Activated T-cell treated with anti-CD3 and anti-CD28 coated beads, Interleukin-2, amount 50 U/mL, for 1 hour (primary cell): ENCODE measurements around the gene MOGAT3.
A peak's percentile ranks its signal among the peaks of the same experiment; 100 is the strongest.
"Not testable (repeated sequence)": the region's sequence is repeated elsewhere in the genome, so short reads cannot be mapped to it uniquely, and the experiment has no call there.

Experiments used
- DNase-seq: peaks from one replicate; pipeline ENCODE4 v3.0.0-alpha.2; 2020

MOGAT3 gene

DNA sequence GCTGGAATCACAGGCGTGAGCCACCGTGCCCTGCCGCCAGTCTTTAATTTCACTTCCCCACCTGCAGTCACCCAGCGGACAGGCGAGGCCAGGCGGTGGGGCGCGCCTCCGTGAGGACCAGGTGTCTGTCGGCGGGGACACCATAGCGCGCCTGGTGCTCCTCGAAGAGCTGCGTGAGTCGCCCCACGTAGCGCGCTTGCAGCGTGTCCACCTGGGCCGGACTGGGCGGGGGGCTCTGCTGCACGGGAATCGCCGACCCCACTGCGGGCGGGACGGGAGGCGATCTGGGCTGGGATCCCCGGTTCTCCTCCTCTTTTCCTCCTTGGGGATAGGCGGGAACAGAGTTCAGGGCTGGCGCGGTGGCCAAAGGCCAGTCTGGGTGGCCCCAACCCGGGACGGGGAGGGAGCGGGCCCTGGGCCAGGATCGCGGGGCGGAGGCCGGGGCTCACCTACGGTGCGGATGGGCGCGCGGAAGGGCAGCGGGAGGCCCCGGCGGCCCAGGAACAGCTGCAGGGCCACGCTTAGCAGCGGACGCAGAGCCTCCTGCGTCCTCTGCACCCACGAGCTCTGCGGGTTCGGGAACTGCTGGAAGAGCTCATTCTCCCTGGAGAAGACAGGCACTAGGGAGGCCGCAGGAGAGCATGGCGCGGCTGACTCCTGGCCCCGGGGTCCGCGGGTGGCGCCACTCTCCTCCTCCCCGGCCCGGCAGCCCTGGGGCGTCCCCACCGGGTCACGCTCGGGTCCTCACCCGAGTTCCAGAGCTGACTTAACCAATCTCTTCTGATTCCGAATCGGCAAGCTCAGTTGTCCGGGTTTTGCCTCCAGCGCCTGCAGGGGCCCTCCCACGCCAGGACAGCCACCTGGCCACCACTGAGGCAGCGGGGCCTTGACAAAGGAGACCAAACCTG, 1.1 kb upstream of the MOGAT3 start:
- no peak for DNase-seq

DNA sequence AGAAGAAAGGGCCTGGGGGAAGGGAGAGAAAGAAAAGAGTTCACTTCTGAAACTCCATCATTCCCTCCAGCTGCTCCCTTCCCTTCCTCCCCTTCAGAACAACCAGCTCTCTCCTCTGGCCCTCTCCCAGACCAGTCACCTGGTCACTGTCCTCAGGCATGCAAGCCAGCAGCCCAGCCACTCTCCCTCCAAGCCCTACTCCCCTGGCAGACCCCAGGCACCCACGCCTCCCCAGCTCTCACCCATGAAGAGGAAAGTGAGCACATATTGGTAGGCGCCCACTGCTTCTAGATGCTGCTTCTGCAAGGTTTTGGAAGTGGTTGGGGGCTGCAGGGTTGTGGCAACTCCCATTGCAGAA, 353 bp downstream of the MOGAT3 start:
- DNase-seq, result no peak

DNA sequence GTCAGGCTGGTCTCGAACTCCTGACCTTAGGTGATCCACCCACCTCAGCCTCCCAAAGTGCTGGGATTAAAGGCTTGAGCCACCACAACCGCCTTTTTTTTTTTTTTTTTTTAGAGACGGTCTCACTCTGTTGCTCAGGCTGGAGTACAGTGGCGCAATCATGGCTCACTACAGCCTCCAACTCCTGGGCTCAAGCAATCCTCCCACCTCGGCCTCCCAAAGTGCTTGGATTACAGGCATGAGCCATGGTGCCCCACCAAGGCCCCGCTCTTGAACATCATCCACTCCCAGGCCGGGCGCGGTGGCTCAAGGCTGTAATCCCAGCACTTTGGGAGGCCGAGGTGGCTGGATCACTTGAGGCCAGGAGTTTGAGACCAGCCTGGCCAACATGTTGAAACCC, 1.3 kb downstream of the MOGAT3 start:
- DNase-seq, result not testable (repeated sequence)

DNA sequence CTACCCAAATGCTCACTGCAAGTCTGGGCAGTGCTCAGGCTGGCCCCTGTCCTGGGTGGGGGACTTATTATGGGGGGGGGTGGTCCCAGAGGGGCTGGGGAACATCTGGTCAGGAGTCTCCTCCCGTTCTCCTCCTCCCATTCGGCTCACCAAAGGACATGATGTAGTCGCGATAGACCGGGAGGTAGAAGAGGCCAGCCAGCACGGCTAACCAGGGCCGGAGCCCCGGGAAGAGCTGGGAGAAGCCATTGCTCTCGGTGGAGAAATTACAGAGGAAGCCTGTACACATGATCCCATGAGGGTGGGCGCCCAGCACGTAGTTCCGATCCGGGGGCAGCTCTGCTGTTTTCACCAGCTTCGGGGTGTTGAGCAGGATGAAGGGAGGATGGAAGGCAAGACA, 2.4 kb downstream of the MOGAT3 start:
- no peak for DNase-seq

DNA sequence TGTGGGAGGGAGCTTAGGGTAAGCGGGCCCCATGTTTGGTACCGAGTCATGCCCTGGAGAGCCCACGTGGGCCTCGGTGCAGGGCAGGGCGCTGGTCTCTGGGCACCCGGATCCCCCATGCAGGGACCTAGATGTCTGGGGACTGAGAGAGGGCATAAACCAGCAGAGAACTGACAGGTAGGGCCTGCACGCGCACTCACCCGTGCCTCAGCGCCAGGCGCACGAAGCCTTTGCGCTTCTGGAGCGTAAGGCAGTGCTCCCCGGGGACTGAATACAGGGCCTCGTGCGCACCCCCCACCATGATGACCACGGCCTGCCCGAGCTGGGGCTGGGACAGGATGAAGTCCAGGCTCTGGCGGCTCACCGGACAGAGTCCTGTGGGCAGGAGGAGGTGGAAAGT, 2.8 kb downstream of the MOGAT3 start:
- DNase-seq, result no peak

DNA sequence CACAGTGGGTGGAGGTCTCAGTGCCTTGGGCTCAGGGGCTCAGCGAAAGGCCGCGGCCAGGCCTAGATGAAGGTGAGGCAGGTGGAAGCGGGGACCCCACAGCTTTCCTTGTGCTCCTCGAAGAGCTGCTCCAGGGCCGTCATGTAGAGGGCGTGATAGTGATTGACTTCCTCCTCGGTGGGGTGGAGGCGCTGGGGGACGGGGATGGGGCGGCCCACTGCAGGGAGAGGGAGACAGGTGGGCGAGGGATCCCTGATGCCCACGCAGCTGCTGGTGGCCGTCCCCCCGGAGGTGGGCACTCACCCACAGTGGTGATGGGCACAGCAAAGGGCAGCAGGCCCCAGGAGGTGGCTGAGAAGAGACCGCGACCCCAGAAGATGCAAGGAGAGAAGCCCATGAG, 5.0 kb downstream of the MOGAT3 start:
- DNase-seq, result no peak

DNA sequence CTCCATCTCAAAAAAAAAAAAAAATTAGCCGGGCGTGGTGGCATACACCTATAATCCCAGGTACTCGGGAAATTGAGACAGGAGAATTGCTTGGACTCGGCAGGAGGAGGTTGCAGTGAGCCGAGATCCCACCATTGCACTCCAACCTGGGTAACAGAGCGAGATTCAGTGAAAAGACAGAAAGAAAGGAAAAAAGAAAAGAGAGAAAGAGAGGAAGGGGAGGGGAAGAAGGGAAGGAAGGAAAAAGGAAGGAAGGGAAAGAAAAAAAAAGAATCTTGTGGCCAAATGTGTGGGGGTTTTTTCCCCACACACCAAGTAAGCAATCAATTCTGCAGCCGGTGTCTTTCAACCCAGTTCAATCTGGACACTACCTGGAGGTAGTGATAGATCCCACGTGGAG, 11.7 kb downstream of the MOGAT3 start:
- no peak for DNase-seq

DNA sequence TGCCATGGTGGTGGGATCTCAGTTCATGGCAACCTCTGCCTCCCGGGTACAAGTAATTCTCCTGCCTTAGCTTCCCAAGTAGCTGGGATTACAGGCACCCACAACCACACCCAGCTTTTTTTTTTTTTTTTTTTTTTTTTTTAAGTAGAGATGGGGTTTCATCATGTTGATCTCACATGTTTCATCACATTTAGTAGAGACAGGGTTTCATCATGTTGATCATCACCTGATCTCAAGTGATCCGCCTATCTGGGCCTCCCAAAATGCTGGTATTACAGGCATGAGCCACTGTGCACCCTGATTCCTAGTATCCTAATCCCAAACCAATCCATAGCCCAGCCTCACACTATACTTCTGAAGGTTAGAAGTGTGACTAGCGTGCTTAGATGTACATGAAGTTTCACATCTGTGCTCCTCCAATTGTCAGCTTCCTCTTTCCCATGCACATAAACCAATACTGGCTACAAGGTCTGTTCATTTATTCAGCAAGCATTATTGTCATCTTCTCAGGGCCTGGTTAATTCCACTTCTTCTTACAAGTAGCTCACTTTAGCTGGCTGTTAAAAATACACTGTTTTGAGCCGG, 13.9 kb downstream of the MOGAT3 start:
- DNase-seq, result no peak

DNA sequence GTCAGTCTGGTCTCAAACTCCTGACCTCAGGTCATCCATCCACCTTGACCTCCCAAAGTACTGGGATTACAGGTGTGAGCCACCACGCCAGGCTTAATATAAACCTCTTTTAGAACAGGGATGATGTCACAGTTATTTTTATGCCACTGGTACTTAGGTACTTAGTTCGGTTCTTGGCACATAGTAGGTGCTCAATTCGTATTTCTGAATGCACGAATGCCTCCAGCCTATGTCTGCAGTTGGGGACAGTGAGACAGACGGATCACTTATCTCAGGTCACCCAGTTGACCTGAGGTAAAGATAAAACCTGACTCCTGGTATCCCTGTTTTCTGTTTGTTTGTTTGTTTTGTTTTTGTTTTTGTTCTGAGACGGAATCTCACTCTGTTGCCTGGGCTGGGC, 14.6 kb downstream of the MOGAT3 start:
- no peak for DNase-seq

DNA sequence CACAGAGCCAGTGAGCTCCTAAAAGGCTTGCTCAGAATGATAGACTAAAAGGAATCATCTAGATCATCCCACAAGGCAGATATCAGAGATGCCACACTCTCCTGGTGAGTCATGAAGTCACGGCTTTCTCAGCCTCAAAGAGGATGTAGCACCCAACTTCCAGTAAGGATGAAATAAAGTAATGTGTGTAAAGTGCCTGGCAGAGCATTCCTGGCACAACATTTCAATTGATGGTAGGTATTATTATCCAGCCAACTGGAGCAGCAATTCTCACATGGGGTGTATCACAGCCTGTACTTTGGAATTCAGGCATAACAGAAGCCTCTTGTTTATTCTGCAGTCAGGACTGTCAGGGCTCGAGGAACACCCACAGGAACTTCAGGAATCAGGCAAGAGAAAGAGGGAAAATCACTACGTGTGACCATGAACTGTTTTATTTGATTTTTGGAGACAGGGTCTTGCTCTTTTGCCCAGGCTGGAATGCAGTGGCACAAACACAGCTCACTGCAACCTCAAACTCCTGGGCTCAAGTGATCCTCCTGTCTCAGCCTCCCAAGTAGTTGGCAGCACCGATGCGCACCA, 15.5 kb downstream of the MOGAT3 start:
- no peak for DNase-seq

DNA sequence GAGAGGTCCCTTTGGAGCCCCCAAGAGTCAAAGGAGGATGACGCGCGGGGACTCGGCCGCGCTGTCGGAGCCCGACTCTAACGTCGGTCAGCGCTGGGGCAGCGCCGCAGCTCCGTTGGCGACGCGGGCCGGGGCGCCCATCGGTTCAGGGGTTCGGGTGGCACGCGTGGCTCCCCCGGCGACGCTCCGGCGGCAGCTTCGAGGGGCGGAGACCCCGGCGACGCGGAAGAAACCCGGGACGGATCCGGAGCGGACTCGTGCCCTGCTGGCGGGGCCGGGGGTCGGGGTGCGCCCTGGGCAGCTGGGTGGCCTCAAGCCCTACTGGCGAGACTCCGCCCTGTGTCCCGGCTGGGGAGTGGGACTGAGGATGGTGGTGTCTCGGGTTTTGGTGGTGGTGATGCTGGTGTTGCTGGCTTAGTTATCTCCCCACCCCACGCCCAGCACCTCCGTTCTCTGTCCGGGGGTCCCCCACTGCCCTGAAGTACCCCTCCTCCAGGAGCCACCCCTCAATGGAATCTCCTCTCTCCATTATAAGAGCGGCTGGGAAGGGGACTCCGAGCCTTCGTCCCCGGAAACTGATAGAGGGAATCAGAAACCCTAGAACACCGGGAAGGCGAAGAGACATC, 20.6 kb downstream of the MOGAT3 start, which contains the start of gene NAT16:
NAT16 (minus strand) TSS at position 164 of the 626 bp plus-strand sequence. CDS start 5,486 bp downstream, outside the sequence.
- no peak for DNase-seq

DNA sequence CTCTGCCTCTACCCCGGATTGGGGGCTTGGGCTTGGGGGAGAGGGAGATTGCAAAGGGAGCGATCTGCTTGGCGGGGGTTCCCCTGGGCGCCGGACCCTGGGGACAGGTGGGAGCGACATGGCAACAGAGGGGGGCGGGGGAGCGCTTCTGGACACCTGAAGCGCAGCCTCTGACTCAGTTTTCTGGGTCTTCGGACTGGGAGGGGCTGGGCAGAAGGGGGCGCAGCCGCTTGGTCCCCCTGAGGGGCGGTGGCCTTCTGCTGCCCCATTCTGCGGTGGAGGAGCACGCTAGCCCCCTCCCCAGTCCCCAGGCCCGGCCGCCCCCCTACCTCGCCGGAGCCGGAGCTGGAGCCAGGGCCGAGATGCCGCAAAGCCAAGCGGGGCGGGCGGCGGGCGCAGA, 21.1 kb downstream of the MOGAT3 start:
- DNase-seq, result no peak

DNA sequence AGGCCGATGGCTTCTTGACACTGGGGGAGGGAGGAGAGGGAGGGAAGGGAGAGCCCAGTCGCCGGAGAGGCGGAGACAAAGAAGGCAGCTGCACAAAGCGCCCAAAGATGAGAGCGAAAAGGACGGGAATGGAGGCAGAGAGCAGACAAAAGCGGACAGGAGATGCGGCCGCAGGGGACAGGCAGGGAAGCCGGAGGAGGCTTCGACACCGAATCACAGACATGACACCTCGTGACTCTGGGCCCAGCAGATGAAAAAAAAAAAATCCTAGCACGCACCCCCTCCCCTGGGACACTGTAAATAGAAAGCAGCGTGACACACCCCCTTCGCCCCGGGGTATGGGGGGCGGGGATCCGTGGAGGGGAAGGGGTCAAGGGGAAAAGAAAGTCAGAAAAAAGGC, 21.7 kb downstream of the MOGAT3 start:
- DNase-seq, result no peak

DNA sequence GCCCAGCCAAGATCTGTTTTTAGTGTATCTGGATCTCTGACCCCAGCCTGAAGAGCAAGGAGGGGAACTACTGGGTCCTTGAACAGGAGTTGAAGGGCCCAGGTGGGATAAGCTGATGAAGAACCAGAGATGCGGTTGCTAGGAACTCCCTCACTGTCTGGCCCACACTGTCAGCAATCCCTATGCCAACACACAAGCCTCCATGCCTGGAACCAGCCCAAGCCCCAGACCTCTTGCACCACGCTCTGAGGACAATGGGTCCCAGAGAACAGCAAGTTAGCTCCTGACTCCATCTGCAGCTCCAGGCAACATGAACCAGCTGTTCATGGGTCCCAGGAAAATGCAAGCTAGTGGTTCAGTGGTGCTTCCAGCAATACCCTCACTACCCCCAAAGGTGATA, 23.2 kb downstream of the MOGAT3 start:
- no peak for DNase-seq

DNA sequence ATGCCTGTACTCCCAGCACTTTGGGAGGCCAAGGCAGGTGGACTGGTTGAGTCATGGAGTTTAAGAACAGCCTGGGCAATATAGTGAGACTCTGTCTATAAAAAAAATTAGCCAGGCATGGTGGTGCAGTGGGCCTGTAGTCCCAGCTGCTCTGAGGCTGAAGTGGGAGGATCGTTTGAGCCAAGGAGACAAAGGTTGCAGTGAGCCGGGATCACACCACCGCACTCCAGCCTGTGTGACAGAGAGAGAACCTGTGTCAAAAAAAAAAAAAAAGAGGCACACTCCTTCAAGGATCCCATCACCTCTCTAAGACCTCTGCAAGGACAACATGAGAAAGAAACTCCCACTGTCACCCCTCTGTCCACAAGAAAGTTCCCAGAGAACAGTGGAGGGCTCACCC, 25.2 kb downstream of the MOGAT3 start:
- no peak for DNase-seq

DNA sequence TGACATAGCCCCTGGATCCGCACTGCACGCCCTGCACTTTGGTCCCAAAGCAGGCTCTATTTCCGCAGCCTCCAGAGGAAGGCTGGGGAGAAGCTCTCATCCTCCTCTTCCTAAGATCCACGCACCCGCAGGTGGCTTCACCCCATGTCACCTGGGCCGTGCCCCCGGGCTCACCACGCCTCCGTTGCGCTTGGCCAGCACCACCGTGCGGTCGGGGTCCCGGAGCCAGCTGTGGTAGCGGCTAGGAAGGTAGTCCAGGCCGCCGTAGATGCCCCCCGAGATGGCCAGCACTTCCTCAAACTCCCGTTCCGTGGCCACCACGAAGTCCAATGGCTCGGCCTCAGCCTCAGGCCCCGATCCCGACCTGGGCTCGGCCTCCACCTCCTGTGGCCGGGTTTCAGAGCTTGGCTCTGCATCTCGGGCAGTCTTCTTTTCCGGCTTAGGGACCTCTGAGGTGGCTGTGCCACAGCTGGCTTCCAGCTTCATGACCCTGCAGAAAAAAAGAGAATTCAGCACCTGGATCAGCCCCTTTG, 26.4 kb downstream of the MOGAT3 start:
- DNase-seq, result no peak

DNA sequence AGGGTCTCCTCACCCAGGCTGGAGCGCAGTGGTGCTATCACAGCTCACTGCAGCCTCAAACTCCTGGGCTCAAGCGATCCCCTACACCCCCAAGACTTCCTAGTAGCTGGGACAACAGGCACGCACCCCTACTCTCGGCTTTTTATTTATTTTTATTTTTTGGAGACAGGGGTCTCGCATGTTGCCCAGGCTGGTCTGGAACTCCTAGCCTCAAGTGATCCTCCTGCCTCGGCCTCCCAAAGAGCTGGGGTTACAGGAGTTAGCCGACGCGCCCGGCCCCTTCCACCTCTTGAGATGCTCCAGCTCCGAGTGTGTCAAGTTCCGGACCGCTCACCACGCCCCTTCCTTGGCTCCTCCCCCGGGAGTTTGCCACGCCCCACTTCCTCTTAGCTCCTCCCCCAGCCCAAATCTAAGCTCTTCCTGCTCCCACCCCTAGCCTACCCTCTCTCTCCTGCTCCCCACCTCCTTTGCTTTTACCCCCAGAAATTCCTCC, 27.0 kb downstream of the MOGAT3 start:
- DNase-seq, result peak; percentile 74

DNA sequence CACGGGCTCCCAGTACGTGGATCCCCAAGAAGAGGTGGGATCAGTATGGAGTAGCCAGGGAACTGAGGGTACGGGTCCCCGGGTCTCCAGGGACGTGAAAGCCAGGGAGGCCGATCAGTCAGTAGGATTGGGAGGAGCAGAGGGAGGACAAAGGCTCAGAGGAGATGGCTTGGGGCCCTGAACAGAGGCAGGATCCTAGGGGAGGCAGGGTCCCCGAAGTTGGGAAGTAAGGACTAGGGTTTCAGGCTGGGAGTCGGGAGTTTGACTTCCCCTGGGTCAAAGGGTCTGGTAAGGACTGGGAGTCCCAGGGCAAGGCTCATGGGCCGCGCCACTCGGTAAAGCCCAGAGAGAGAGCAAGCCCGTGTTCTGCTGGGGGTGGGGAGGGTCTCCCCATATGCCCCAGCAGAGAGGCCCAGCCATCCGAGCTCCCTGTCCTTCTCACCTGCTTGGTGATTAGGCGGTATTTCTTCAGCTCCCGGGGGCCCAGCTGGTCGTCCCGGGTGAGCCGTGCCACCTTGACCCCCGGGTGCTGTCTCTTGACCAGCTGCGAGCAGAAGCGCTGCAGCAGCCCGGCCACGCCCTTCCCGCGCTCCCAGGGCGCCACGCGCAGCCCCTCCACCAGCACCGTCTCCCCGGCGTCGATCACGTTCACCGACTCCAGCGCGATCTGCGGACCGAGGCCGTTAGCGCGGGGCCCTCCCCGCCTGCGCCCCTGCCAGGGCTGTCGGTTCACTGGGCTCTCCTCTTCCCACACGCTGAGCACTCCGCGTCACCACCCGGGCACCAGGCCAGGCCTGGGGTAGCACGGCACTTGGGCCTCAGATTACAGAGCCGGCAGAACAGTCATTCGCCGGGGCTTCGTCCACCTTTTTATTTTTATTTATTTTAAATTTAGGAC, 27.7 kb downstream of the MOGAT3 start:
- DNase-seq, result peak; percentile 30

DNA sequence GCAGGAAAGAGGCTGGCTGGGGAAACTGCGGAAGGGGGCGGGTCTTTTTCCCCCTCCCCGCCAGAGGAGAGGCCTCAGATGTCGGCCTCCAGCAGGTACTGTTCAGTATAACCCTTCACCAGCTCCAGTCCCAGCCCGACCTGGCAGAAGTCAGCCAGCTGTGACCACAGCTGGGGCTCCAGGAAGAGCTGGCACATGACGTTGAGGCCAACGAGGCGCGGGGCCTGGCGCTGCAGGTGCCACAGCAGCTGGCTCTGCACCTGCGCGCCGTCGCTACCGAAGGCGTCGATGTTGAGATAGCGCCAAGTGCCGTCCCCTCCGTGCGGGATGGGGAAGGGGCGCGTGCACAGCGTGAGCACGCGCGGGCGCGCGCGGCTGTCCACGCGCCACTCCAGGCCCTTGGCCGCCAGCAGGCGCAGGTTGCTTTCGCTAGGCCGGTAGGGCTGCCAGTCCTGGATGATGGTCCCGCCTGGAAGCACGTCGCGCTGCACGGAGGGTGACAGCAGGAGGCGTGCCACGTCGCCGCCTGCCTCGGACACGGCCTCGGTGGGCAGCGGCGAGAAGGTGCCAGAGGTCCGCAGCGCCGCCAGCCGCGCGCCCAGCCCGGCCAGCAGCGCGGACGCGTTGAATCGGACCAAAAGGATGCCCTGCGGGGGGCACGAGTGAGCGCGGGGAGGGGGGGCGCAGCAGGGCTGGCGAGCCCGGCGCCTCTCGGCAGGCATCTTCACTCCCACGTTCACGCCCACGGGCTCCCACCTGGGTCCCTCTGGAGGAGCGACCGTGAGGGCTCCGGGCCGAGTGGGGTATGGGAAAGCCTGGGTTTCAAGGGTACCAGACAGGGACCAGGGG, 28.6 kb downstream of the MOGAT3 start:
- peak; percentile 30 for DNase-seq

DNA sequence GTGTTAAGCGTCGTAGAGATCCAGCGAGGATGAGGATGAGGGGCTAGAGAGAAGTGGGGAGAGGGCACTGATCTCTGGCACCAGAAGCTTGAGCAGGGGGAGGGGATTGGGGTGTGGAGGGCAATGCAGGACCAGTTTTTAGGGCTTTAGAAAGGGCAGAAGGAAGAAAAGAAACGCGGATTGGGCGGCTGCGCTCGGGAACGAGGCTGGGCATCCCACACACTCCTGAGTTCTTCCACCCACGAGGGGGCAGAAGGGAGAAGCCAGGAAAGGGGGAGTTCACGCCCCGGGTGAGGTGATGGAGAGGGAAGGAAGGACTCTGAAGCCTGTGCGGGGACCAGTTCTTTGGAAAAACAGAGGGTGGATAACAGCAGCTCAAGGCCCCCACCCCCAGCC, 29.4 kb downstream of the MOGAT3 start:
- DNase-seq, result no peak
